WTC11 (cell line): ENCODE data around the gene FZD1.

Source experiments
- NR1H2 ChIP-seq: sonication (generic); formaldehyde crosslinking; IDR thresholded peaks from 2 replicates; pipeline ENCODE4 v1.9.0; 2021; ENCODE audit warnings: mild to moderate bottlenecking, moderate library complexity, missing genetic modification reagents
- NR3C1 ChIP-seq: sonication (generic); formaldehyde crosslinking; conservative IDR thresholded peaks from 2 replicates; pipeline ENCODE4 v1.8.1; 2023; ENCODE audit warnings: low read depth, mild to moderate bottlenecking, missing genetic modification reagents
- TF ChIP-seq, protein P1 (sequence below): sonication (generic); formaldehyde crosslinking; IDR thresholded peaks from 2 replicates; pipeline ENCODE4 v1.8.1; 2023; ENCODE audit warnings: mild to moderate bottlenecking, missing genetic modification reagents
- TF ChIP-seq, protein P2 (sequence below): sonication (generic); formaldehyde crosslinking; IDR thresholded peaks from 2 replicates; pipeline ENCODE4 v1.8.1; 2023; ENCODE audit warnings: mild to moderate bottlenecking, missing genetic modification reagents, moderate library complexity

DNA sequence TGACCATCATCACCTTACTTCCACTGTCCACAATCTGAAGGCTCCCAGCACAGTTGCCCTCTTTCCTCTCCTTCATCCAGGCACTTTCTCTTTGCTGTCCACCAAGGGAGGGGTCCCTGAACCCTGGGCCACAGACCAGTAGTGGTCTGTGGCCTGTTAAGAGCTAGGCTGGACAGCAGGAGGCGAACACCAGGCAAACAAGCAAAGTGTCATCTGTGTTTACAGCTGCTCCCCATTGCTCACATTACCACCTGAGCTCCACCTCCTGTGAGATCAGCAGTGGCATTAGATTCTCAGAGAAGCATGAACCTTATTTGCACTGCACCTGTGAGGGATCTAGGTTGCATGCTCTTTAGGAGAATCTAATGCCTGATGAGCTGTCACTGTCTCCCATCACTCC is 27.7 kb downstream of the FZD1 start:
- TF ChIP-seq, protein P1, sequence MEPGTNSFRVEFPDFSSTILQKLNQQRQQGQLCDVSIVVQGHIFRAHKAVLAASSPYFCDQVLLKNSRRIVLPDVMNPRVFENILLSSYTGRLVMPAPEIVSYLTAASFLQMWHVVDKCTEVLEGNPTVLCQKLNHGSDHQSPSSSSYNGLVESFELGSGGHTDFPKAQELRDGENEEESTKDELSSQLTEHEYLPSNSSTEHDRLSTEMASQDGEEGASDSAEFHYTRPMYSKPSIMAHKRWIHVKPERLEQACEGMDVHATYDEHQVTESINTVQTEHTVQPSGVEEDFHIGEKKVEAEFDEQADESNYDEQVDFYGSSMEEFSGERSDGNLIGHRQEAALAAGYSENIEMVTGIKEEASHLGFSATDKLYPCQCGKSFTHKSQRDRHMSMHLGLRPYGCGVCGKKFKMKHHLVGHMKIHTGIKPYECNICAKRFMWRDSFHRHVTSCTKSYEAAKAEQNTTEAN: no peak
- TF ChIP-seq NR1H2 (no peak), NR3C1 (CRISPR knock-in tag) (no peak)
- TF ChIP-seq, protein P2, sequence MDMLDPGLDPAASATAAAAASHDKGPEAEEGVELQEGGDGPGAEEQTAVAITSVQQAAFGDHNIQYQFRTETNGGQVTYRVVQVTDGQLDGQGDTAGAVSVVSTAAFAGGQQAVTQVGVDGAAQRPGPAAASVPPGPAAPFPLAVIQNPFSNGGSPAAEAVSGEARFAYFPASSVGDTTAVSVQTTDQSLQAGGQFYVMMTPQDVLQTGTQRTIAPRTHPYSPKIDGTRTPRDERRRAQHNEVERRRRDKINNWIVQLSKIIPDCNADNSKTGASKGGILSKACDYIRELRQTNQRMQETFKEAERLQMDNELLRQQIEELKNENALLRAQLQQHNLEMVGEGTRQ (CRISPR knock-in tag): no peak
